Panc1 (cell line): ENCODE results near the gene CDHR2. TPM values are rescaled to one million over a fixed set of nuclear protein-coding genes. Genes with fewer than 3 reads are reported as not detected.

Experiments
- ATAC-seq: fragments of 200-7000 bp; cut with Tn5 transposase; 2 replicates; pipeline ENCODE4 v1.9.1; 2020; ENCODE audit warnings: mild to moderate bottlenecking, moderate library complexity
- BruUV-seq: library from RNA; stranded (reverse); fragments of 400-500 nt; replicated peaks from 2 replicates; lab custom pipeline; 2021; lab: Mats Ljungman, UMichigan
- CTCF ChIA-PET: fragments of 300-600 bp; sonication (Branson Sonifier 250); formaldehyde crosslinking; loops from one replicate; lab custom pipeline; 2022; ENCODE audit warnings: antibody characterized with exemption; lab: Charles Lee
- POLR2A ChIA-PET: fragments of 300-600 bp; sonication (Branson Sonifier 250); formaldehyde crosslinking; loops from one replicate; lab custom pipeline; 2022; ENCODE audit warnings: antibody characterized with exemption; lab: Charles Lee
- DNase-seq: peaks from one replicate; pipeline ENCODE4 v3.0.0-alpha.2; 2010; ENCODE audit warnings: low read depth, low spot score
- H3K27ac ChIP-seq: 2 replicates; pipeline ENCODE4 v1.5.1; 2011; ENCODE audit warnings: mild to moderate bottlenecking, low read length, inconsistent platforms
- H3K27me3 ChIP-seq: fragments of 200-500 bp; sonication (Bioruptor generic); 2 replicates; pipeline ENCODE4 v1.6.0; 2014; ENCODE audit warnings: low read length, inconsistent platforms; ENCODE audit not compliant: control insufficient read depth, insufficient read depth
- H3K36me3 ChIP-seq: fragments of 200-500 bp; sonication (Bioruptor generic); 2 replicates; pipeline ENCODE4 v1.5.1; 2014; ENCODE audit warnings: inconsistent platforms, mild to moderate bottlenecking, low read length, moderate library complexity; ENCODE audit not compliant: control insufficient read depth, insufficient read depth
- H3K4me1 ChIP-seq: 2 replicates; pipeline ENCODE4 v1.5.1; 2011; ENCODE audit warnings: inconsistent platforms, mild to moderate bottlenecking, low read length, moderate library complexity; ENCODE audit not compliant: control insufficient read depth, insufficient read depth
- H3K4me3 ChIP-seq, 2 experiments: 2 replicates each; pipeline ENCODE4 v1.5.1; 2011 to 2012; ENCODE audit warnings: low read depth in 2 of 2, low read length in 2 of 2, mild to moderate bottlenecking in 2 of 2, inconsistent platforms in 1 of 2, moderate library complexity in 1 of 2
- H3K9me3 ChIP-seq: fragments of 200-500 bp; sonication (Bioruptor generic); 2 replicates; pipeline ENCODE4 v1.5.1; 2014; ENCODE audit warnings: low read depth, mild to moderate bottlenecking, inconsistent platforms, low read length, moderate library complexity; ENCODE audit not compliant: control insufficient read depth, insufficient read depth
- CTCF ChIP-seq: fragments of 450-650 bp; IDR thresholded peaks from 2 replicates; pipeline ENCODE4 v1.5.1; 2017; ENCODE audit warnings: mild to moderate bottlenecking
- POLR2AphosphoS5 ChIP-seq: IDR thresholded peaks from 2 replicates; pipeline ENCODE4 v1.6.1; 2012; ENCODE audit warnings: mild to moderate bottlenecking, low read depth, low read length, moderate library complexity
- REST ChIP-seq, 2 experiments: IDR thresholded peaks; 2 replicates each; pipeline ENCODE4 v1.6.1; 2011 to 2012; ENCODE audit warnings: low read depth in 2 of 2, control low read depth in 1 of 2, low read length in 1 of 2, mild to moderate bottlenecking in 1 of 2, moderate library complexity in 1 of 2; ENCODE audit not compliant: insufficient read depth in 1 of 2
- SIN3A ChIP-seq: IDR thresholded peaks from 2 replicates; pipeline ENCODE4 v1.6.1; 2012; ENCODE audit warnings: low read depth, mild to moderate bottlenecking, low read length, moderate library complexity, borderline replicate concordance; ENCODE audit not compliant: insufficient read depth
- TCF7L2 ChIP-seq: IDR thresholded peaks from 2 replicates; pipeline ENCODE4 v1.6.1; 2011; ENCODE audit warnings: mild to moderate bottlenecking, low read depth, low read length, inconsistent platforms
- in situ Hi-C: cut with HindIII; loops from 2 replicates; pipeline ENCODE4 v1.10.0; 2016; ENCODE audit warnings: low sequenced_read_pairs, low pct_unique_long_range_greater_than_20kb
- intact Hi-C: fragments of 100-400 bp; cut with micrococcal nuclease; formaldehyde crosslinking; loops from one replicate; pipeline ENCODE4 v1.10.0; 2022; ENCODE audit not compliant: unreplicated experiment
- total RNA-seq: library from RNA; stranded (reverse); gene quantifications from one replicate; pipeline ENCODE4 v1.2.1, GENCODE V29; 2021; ENCODE audit not compliant: unreplicated experiment

Gene CDHR2
- total RNA-seq, 1 experiment from 2014 or later = 0.72 TPM

- BruUV-seq = no TSS peak
These were observed 63.7 kb downstream of the CDHR2 start for GRCh38 chr5:176612855-176613254.

GRCh38 chr5:176614805-176615478, 65.8 kb downstream of the CDHR2 start:
- no peak for TF ChIP-seq SIN3A
- TF ChIP-seq TCF7L2 = no peak
- no peak for TF ChIP-seq POLR2AphosphoS5
- no peak for TF ChIP-seq CTCF
- no peak for TF ChIP-seq REST (IDR thresholded peaks at IDR 0.05; ENCODE audit: insufficient read depth in 1 of 2, low read depth in 2 of 2, low read length in 1 of 2)
- in situ Hi-C loops = no loop called here
- H3K9me3 ChIP-seq = no peaks in the 10 kb centered on the region
- no peak for DNase-seq
- no peak overlapping the region for H3K4me3 ChIP-seq
- ChIA-PET POLR2A (no interaction called here), CTCF (interaction anchor here (0.6 kb wide), 1 partner anchor 191 kb away, joined by 4 read pairs; no protein-coding TSS in a partner anchor)
- ATAC-seq = peak; percentile 47; the same call in 1 of the 2 replicates
- H3K36me3 ChIP-seq = no peaks in the 10 kb centered on the region
- no peaks in the 10 kb centered on the region for H3K27me3 ChIP-seq
- H3K27ac ChIP-seq = no peak overlapping the region
- intact Hi-C loops = no loop called here
- BruUV-seq = no TSS peak
- H3K4me1 ChIP-seq = peaks cover 4% of the 10 kb centered on the region; the same call in 1 of the 2 replicates

More at GRCh38 chr5:176612855-176613254, 63.7 kb downstream of the CDHR2 start:
- H3K36me3 ChIP-seq = no peaks in the 10 kb centered on the region
- H3K4me1 ChIP-seq = peaks cover 12% of the 10 kb centered on the region; the same call in 1 of the 2 replicates
- no peak overlapping the region for H3K27ac ChIP-seq
- ChIA-PET CTCF (no interaction called here), POLR2A (no interaction called here)
- in situ Hi-C loops (no loop called here), intact Hi-C loops (no loop called here)
- no peaks in the 10 kb centered on the region for H3K9me3 ChIP-seq
- no peaks in the 10 kb centered on the region for H3K27me3 ChIP-seq
- no peak for TF ChIP-seq CTCF
- TF ChIP-seq TCF7L2 = no peak
- no peak for TF ChIP-seq SIN3A
- peak in 1 of 2 experiments; percentile 10; a peak in 1 of 4 replicates for TF ChIP-seq REST (IDR thresholded peaks at IDR 0.05; ENCODE audit: insufficient read depth in 1 of 2, low read depth in 2 of 2, low read length in 1 of 2)
- TF ChIP-seq POLR2AphosphoS5 = no peak
- H3K4me3 ChIP-seq = no peak overlapping the region
- DNase-seq = no peak
- ATAC-seq = no peak
